ENCODE results near the gene SPEM1. TPM values are rescaled to one million over a fixed set of nuclear protein-coding genes. Genes with fewer than 3 reads are reported as not detected.

SPEM1 gene
- total and polyA plus RNA-seq, 2 experiments from 2014 or later = not detected

DNA sequence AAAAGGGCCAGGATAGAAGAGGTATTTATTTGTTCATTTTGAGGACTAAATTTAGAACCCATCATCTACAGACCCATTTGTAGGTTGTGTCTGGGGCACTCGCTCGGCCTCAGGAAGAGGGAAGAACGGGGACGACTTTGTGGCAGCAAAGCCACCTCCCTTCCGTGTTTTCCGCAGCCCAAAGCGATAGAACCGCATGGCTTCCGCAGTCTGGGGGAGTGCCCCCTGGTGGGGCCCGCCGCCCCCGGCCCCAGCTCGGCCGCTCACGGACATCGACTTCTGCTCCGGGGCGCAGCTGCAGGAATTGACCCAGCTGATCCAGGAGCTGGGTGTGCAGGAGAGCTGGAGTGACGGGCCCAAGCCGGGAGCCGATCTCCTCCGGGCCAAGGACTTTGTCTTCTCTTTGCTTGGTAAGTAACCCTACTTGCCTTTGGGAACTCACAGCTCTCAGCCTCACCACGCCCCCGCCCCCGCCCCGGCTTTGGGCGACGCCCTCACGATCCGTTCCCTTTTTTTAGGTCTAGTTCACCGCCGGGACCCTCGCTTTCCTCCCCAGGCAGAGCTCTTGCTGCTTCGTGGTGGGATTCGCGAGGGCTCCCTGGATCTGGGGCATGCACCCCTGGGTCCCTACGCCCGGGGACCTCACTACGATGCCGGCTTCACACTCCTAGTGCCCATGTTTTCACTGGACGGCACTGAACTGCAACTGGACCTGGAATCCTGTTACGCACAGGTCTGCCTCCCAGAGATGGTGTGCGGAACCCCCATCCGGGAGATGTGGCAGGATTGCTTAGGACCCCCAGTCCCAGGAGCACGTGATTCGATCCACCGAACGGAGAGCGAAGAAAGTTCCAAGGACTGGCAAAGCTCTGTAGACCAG, 15.8 kb downstream of the SPEM1 start:
- Histone ChIP-seq H3K4me3 (peak overlapping the region; percentile 22), H4K20me1 (ENCODE audit: insufficient read depth, poor library complexity, severe bottlenecking) (no peaks in the 10 kb centered on the region), H3K9me3 (ENCODE audit: low read depth) (no peaks in the 10 kb centered on the region), H3K4me2 (peak overlapping the region; percentile 99), H3K79me2 (peaks cover 2% of the 10 kb centered on the region), H2AFZ (peak overlapping the region; percentile 23), H3K4me1 (ENCODE audit: insufficient read depth) (peaks cover 47% of the 10 kb centered on the region), H3K27ac (peak overlapping the region; percentile 65), H3K36me3 (replicated peaks; ENCODE audit: insufficient read depth, low read depth) (no peaks in the 10 kb centered on the region), H3K9me2 (replicated peaks; ENCODE audit: insufficient read depth) (no peaks in the 10 kb centered on the region), H3K27me3 (peaks cover 24% of the 10 kb centered on the region)
- no peak for TF ChIP-seq EZH2phosphoT487 (IDR thresholded peaks at IDR 0.05; ENCODE audit: low read depth, severe bottlenecking, unreplicated experiment)
- TF ChIP-seq, protein P1, sequence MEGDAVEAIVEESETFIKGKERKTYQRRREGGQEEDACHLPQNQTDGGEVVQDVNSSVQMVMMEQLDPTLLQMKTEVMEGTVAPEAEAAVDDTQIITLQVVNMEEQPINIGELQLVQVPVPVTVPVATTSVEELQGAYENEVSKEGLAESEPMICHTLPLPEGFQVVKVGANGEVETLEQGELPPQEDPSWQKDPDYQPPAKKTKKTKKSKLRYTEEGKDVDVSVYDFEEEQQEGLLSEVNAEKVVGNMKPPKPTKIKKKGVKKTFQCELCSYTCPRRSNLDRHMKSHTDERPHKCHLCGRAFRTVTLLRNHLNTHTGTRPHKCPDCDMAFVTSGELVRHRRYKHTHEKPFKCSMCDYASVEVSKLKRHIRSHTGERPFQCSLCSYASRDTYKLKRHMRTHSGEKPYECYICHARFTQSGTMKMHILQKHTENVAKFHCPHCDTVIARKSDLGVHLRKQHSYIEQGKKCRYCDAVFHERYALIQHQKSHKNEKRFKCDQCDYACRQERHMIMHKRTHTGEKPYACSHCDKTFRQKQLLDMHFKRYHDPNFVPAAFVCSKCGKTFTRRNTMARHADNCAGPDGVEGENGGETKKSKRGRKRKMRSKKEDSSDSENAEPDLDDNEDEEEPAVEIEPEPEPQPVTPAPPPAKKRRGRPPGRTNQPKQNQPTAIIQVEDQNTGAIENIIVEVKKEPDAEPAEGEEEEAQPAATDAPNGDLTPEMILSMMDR (IDR thresholded peaks at IDR 0.05; ENCODE audit: poor library complexity) = peak; percentile 14
- 9% methylated on average over 38 of the region's 49 CpGs for WGBS (ENCODE audit: low lambda C conversion rate, missing lambda C conversion rate)
- peak; percentile 64 for DNase-seq (ENCODE audit: low spot score)

DNA sequence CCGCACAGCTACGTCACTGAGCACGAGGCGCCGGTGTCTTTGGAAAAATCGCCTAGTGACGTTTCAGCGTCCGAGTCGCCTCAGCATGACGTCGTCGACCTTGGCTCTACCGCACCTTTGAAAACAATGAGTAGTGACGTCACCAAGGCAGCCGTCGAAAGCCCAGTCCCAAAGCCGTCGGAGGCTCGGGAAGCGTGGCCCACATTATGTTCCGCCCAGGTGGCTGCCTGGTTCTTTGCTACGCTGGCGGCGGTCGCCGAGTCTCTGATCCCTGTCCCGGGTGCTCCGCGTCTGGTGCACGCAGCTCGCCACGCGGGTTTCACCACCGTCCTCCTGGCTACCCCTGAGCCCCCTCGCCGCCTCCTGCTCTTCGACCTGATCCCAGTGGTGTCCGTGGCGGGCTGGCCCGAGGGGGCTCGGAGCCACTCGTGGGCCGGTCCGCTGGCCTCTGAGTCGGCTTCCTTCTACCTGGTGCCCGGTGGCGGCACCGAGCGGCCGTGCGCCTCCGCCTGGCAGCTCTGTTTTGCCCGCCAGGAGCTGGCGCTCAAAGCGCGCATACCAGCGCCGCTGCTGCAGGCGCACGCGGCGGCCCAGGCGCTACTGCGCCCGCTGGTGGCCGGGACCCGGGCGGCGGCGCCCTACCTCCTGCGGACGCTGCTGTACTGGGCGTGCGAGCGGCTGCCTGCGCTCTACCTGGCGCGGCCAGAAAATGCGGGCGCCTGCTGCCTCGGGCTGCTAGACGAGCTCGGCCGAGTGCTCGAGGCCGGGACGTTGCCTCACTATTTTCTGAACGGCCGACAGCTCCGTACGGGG, 16.6 kb downstream of the SPEM1 start:
- WGBS (ENCODE audit: low lambda C conversion rate, missing lambda C conversion rate) = 6% methylated on average over 89 of the region's 92 CpGs
- peaks cover 2% of the 10 kb centered on the region for H3K79me2 ChIP-seq
- peak overlapping the region; percentile 99 for H3K4me2 ChIP-seq
- peak overlapping the region; percentile 65 for H3K27ac ChIP-seq
- no peaks in the 10 kb centered on the region for H4K20me1 ChIP-seq (ENCODE audit: insufficient read depth, poor library complexity, severe bottlenecking)
- no peak for TF ChIP-seq EZH2phosphoT487 (IDR thresholded peaks at IDR 0.05; ENCODE audit: low read depth, severe bottlenecking, unreplicated experiment)
- TF ChIP-seq, protein P1 (IDR thresholded peaks at IDR 0.05; ENCODE audit: poor library complexity) = peak; percentile 76
- H3K4me3 ChIP-seq = peak overlapping the region; percentile 8
- no peaks in the 10 kb centered on the region for H3K36me3 ChIP-seq (replicated peaks; ENCODE audit: insufficient read depth, low read depth)
- peak overlapping the region; percentile 46 for H2AFZ ChIP-seq
- no peaks in the 10 kb centered on the region for H3K9me3 ChIP-seq (ENCODE audit: low read depth)
- H3K9me2 ChIP-seq (replicated peaks; ENCODE audit: insufficient read depth) = no peaks in the 10 kb centered on the region
- peak; percentile 95 for DNase-seq (ENCODE audit: low spot score)
- peaks cover 50% of the 10 kb centered on the region for H3K4me1 ChIP-seq (ENCODE audit: insufficient read depth)
- peaks cover 29% of the 10 kb centered on the region for H3K27me3 ChIP-seq

DNA sequence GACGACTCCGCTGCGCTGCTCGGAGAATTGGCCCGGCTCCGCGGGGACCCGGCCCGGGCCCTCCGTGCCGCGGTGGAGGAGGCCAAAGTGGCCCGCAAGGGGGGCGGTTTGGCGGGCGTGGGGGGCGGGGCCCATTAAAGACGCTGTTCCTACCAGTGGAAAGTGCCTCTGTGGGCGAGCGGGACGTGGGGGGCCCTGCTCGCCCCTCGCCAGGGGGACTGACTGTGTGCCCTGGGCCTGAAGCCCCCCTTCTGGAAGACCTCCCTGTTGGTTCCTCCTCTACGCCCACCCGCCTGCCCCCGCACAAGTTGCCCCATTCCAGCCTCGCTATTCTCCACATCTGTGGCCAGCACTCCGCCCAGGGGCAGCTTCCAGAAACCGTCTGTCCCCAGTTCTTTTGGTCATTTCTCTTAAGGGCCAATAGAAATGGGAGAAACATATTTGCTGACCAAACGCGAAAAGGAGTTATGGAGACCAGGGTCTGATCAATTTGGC, 17.3 kb downstream of the SPEM1 start:
- H2AFZ ChIP-seq = peak overlapping the region; percentile 46
- TF ChIP-seq EZH2 (IDR thresholded peaks at IDR 0.05; ENCODE audit: borderline replicate concordance) (no peak), EZH2phosphoT487 (IDR thresholded peaks at IDR 0.05; ENCODE audit: low read depth, severe bottlenecking, unreplicated experiment) (no peak)
- TF ChIP-seq, protein P1 (IDR thresholded peaks at IDR 0.05; ENCODE audit: poor library complexity) = no peak
- no peaks in the 10 kb centered on the region for H3K36me3 ChIP-seq (replicated peaks; ENCODE audit: insufficient read depth, low read depth)
- H3K9me3 ChIP-seq (ENCODE audit: low read depth) = no peaks in the 10 kb centered on the region
- no peak overlapping the region for H3K27ac ChIP-seq
- no peak for DNase-seq (ENCODE audit: low spot score)
- H3K4me1 ChIP-seq (ENCODE audit: insufficient read depth) = peaks cover 50% of the 10 kb centered on the region
- H3K9me2 ChIP-seq (replicated peaks; ENCODE audit: insufficient read depth) = no peaks in the 10 kb centered on the region
- peaks cover 29% of the 10 kb centered on the region for H3K27me3 ChIP-seq
- peaks cover 2% of the 10 kb centered on the region for H3K79me2 ChIP-seq
- 40% methylated on average over 10 of the region's 31 CpGs for WGBS (ENCODE audit: low lambda C conversion rate, missing lambda C conversion rate)
- peak overlapping the region; percentile 21 for H3K4me3 ChIP-seq
- H3K4me2 ChIP-seq = peak overlapping the region; percentile 99
- H4K20me1 ChIP-seq (ENCODE audit: insufficient read depth, poor library complexity, severe bottlenecking) = no peaks in the 10 kb centered on the region
